Neural progenitor cell (in vitro differentiated cells): ENCODE results near the gene TMEM170A. TPM values are rescaled to one million over a fixed set of nuclear protein-coding genes. Genes with fewer than 3 reads are reported as not detected.

Experiments used
- DNase-seq: peaks from one replicate; pipeline ENCODE4 v3.0.0-alpha.2; 2016; ENCODE audit warnings: low spot score
- H2AFZ ChIP-seq: fragments of 200-600 bp; sonication (generic); replicated peaks from 2 replicates; pipeline ENCODE4 v1.6.1; 2016; ENCODE audit warnings: antibody characterized with exemption
- H3F3A ChIP-seq: fragments of 200-600 bp; sonication (generic); 2 replicates; pipeline ENCODE4 v1.6.1; 2016; ENCODE audit warnings: antibody characterized with exemption, low read depth
- H3K27ac ChIP-seq: fragments of 200-600 bp; sonication (generic); 2 replicates; pipeline ENCODE4 v1.5.1; 2016; ENCODE audit warnings: mild to moderate bottlenecking
- H3K27me3 ChIP-seq: fragments of 200-600 bp; sonication (generic); 2 replicates; pipeline ENCODE4 v1.6.1; 2016; ENCODE audit warnings: mild to moderate bottlenecking, moderate library complexity
- H3K36me3 ChIP-seq: fragments of 200-600 bp; sonication (generic); 2 replicates; pipeline ENCODE4 v1.5.1; 2016
- H3K4me1 ChIP-seq: fragments of 200-600 bp; sonication (generic); 2 replicates; pipeline ENCODE4 v1.6.1; 2016; ENCODE audit warnings: mixed run types
- H3K4me2 ChIP-seq: fragments of 200-600 bp; sonication (generic); 2 replicates; pipeline ENCODE4 v1.6.1; 2016
- H3K4me3 ChIP-seq: fragments of 200-600 bp; sonication (generic); 2 replicates; pipeline ENCODE4 v1.5.1; 2016
- H3K79me2 ChIP-seq: fragments of 200-600 bp; sonication (generic); 2 replicates; pipeline ENCODE4 v1.6.1; 2016; ENCODE audit warnings: low read depth
- H3K9ac ChIP-seq: fragments of 200-600 bp; sonication (generic); 2 replicates; pipeline ENCODE4 v1.6.1; 2016
- H3K9me3 ChIP-seq: fragments of 200-600 bp; sonication (generic); 2 replicates; pipeline ENCODE4 v1.5.1; 2016; ENCODE audit warnings: low read depth
- H4K20me1 ChIP-seq: fragments of 200-600 bp; sonication (generic); 2 replicates; pipeline ENCODE4 v1.6.1; 2016; ENCODE audit warnings: low read depth
- H3K27ac Mint-ChIP-seq: 3 replicates; pipeline ENCODE4 v1.8.0; 2021; ENCODE audit warnings: mixed read lengths
- H3K27me3 Mint-ChIP-seq: 2 replicates; pipeline ENCODE4 v1.8.0; 2022; ENCODE audit warnings: low read depth, mild to moderate bottlenecking, inconsistent platforms, moderate library complexity, mixed read lengths; ENCODE audit not compliant: insufficient read depth
- H3K36me3 Mint-ChIP-seq: 3 replicates; pipeline ENCODE4 v1.8.0; 2021; ENCODE audit warnings: mixed read lengths
- H3K4me1 Mint-ChIP-seq: 3 replicates; pipeline ENCODE4 v1.8.0; 2021; ENCODE audit warnings: mixed read lengths
- H3K4me3 Mint-ChIP-seq: 3 replicates; pipeline ENCODE4 v1.8.0; 2021; ENCODE audit warnings: mild to moderate bottlenecking, moderate library complexity, mixed read lengths
- H3K9me3 Mint-ChIP-seq: 3 replicates; pipeline ENCODE4 v1.8.0; 2020; ENCODE audit warnings: mixed read lengths
- CTCF ChIP-seq: fragments of 200-600 bp; sonication (generic); IDR thresholded peaks from 2 replicates; pipeline ENCODE4 v1.5.1; 2017; ENCODE audit warnings: antibody characterized with exemption, mild to moderate bottlenecking
- EZH2 ChIP-seq: fragments of 200-600 bp; sonication (generic); IDR thresholded peaks from 2 replicates; pipeline ENCODE4 v1.6.1; 2017; ENCODE audit warnings: antibody characterized with exemption, mild to moderate bottlenecking, moderate library complexity
- EZH2phosphoT487 ChIP-seq: fragments of 200-600 bp; sonication (generic); IDR thresholded peaks from 2 replicates; pipeline ENCODE4 v1.6.1; 2017; ENCODE audit warnings: antibody characterized with exemption
- total RNA-seq: library from RNA; depleted of rRNA; stranded (reverse); fragments of >200 nt; gene quantifications from 2 replicates; pipeline ENCODE4 v1.2.3, GENCODE V29; 2015; ENCODE audit warnings: low replicate concordance

The TMEM170A gene
- total RNA-seq, 1 donor from 2014 or later, result 77.0 TPM

DNA sequence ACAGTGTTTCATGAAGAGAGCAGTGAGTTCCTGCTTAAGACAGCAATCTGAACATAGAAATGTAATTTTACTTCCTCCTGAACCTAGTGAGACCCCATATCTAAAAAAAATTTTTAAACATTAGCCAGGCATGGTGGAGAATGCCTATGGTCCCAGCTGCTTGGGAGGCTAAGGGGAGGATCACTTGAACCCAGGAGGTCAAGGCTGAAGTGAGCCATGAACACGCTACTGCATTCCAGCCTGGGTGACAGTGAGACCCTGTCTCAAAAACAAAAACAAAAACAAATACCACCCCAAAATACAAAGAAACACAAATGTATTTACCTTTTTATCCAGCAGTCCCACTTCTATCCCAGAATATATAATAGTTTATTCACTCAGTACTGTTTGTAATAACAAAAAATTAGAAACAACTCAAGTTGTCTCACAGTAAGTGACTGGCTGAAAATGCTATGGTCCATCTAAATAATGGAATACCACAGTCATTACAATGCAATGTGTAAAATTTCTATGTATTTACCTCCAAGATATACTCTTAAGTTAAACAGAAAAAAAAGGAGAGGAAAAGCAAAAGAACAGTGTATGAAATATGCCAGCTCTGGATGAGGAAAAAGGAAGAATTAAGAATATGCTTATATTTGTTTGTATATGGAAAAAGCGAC lies 47.5 kb downstream of the TMEM170A start:
- Histone ChIP-seq H3K9ac (no peak overlapping the region), H3F3A (peaks cover 13% of the 10 kb centered on the region), H4K20me1 (peaks cover 52% of the 10 kb centered on the region), H3K36me3 (peaks cover 3% of the 10 kb centered on the region), H2AFZ (no peak overlapping the region), H3K27me3 (no peaks in the 10 kb centered on the region), H3K4me2 (no peak overlapping the region), H3K9me3 (no peaks in the 10 kb centered on the region), H3K4me1 (peaks cover 23% of the 10 kb centered on the region), H3K4me3 (no peak overlapping the region), H3K79me2 (peaks cover 91% of the 10 kb centered on the region), H3K27ac (no peak overlapping the region)
- H3K4me1 Mint-ChIP-seq, result peaks cover 42% of the 10 kb centered on the region
- TF ChIP-seq EZH2 (no peak), CTCF (no peak), EZH2phosphoT487 (no peak)
- H3K4me3 Mint-ChIP-seq, result no peak overlapping the region
- peaks cover 2% of the 10 kb centered on the region for H3K27me3 Mint-ChIP-seq
- peaks cover 18% of the 10 kb centered on the region for H3K36me3 Mint-ChIP-seq
- H3K27ac Mint-ChIP-seq, result no peak overlapping the region
- H3K9me3 Mint-ChIP-seq, result no peaks in the 10 kb centered on the region
- DNase-seq, result no peak

- no peak overlapping the region for H3K9ac ChIP-seq
- peaks cover 8% of the 10 kb centered on the region for H3K36me3 ChIP-seq
- no peaks in the 10 kb centered on the region for H3K9me3 ChIP-seq
- H3K4me1 Mint-ChIP-seq, result peaks cover 27% of the 10 kb centered on the region
- no peak for TF ChIP-seq EZH2phosphoT487
- no peak for TF ChIP-seq CTCF
- TF ChIP-seq EZH2, result no peak
- no peaks in the 10 kb centered on the region for H3K9me3 Mint-ChIP-seq
- peaks cover 13% of the 10 kb centered on the region for H3F3A ChIP-seq
- H3K4me3 ChIP-seq, result no peak overlapping the region
- H3K79me2 ChIP-seq, result peaks cover 74% of the 10 kb centered on the region
- H3K27ac Mint-ChIP-seq, result no peak overlapping the region
- no peak overlapping the region for H2AFZ ChIP-seq
- H3K4me1 ChIP-seq, result peaks cover 12% of the 10 kb centered on the region
- no peak overlapping the region for H3K4me2 ChIP-seq
- no peak for DNase-seq
- peaks cover 52% of the 10 kb centered on the region for H4K20me1 ChIP-seq
- H3K27me3 Mint-ChIP-seq, result no peaks in the 10 kb centered on the region
- H3K27me3 ChIP-seq, result no peaks in the 10 kb centered on the region
- no peak overlapping the region for H3K27ac ChIP-seq
- peaks cover 20% of the 10 kb centered on the region for H3K36me3 Mint-ChIP-seq
- no peak overlapping the region for H3K4me3 Mint-ChIP-seq
Measured at GRCh38 chr16:75415169-75415905, 49.2 kb downstream of the TMEM170A start.

DNA sequence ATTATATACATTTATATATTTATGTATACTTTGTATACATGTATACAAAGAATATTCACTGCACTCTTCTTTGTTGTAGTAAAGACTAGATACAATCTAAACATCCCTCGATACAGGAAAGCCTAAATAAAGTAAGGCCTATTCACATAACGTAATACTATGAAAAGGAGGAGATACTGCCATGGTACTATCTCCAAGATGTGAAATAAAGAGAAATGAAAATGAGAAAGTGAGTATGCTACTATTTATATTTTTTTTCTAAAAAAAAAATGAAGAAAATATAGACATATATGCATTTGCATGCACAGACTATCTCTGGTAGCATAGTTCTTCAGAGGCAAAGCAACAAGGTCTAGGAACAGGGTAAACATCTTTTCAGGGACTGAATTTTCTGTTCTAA lies 50.5 kb downstream of the TMEM170A start:
- H3F3A ChIP-seq, result peaks cover 13% of the 10 kb centered on the region
- H3K4me1 ChIP-seq, result peaks cover 12% of the 10 kb centered on the region
- no peaks in the 10 kb centered on the region for H3K27me3 ChIP-seq
- no peak overlapping the region for H3K9ac ChIP-seq
- no peak overlapping the region for H3K4me3 ChIP-seq
- no peak for DNase-seq
- Mint-ChIP-seq H3K36me3 (peaks cover 24% of the 10 kb centered on the region), H3K4me1 (peaks cover 23% of the 10 kb centered on the region), H3K27ac (no peak overlapping the region), H3K9me3 (no peaks in the 10 kb centered on the region), H3K4me3 (no peak overlapping the region), H3K27me3 (no peaks in the 10 kb centered on the region)
- no peak overlapping the region for H3K27ac ChIP-seq
- H3K9me3 ChIP-seq, result no peaks in the 10 kb centered on the region
- H3K4me2 ChIP-seq, result no peak overlapping the region
- TF ChIP-seq EZH2, result no peak
- TF ChIP-seq CTCF, result no peak
- no peak for TF ChIP-seq EZH2phosphoT487
- peaks cover 60% of the 10 kb centered on the region for H3K79me2 ChIP-seq
- H4K20me1 ChIP-seq, result peaks cover 51% of the 10 kb centered on the region
- H2AFZ ChIP-seq, result no peak overlapping the region
- H3K36me3 ChIP-seq, result peaks cover 8% of the 10 kb centered on the region
